SK-N-SH treated with all-trans-retinoic acid at 6 μM for 48 hours (cell line): ENCODE data around the gene GOLPH3.
A peak's percentile ranks its signal among the peaks of the same experiment; 100 is the strongest.

Source experiments
- ATAC-seq: fragments of 200-7000 bp; cut with Tn5 transposase; 3 replicates; pipeline ENCODE4 v1.9.1; 2020; ENCODE audit warnings: mild to moderate bottlenecking, moderate library complexity
- ARNTL ChIP-seq: fragments of 450-650 bp; formaldehyde crosslinking; IDR thresholded peaks from 2 replicates; pipeline ENCODE4 v1.5.0; 2020; ENCODE audit warnings: low read depth, mild to moderate bottlenecking, moderate library complexity, borderline replicate concordance
- BACH2 ChIP-seq: fragments of 250-450 bp; sonication (Bioruptor Pico); IDR thresholded peaks from 2 replicates; pipeline ENCODE4 v1.9.0; 2021; ENCODE audit warnings: mild to moderate bottlenecking, borderline replicate concordance
- CREB5 ChIP-seq: fragments of 250-450 bp; sonication (Bioruptor Pico); IDR thresholded peaks from 2 replicates; pipeline ENCODE4 v1.5.1; 2020; ENCODE audit warnings: low read depth, mild to moderate bottlenecking, moderate library complexity
- CSDC2 ChIP-seq: fragments of 250-450 bp; sonication (Bioruptor Pico); IDR thresholded peaks from 2 replicates; pipeline ENCODE4 v1.5.0; 2020; ENCODE audit warnings: mild to moderate bottlenecking, moderate library complexity
- ESRRG ChIP-seq: fragments of 250-450 bp; sonication (Bioruptor Pico); IDR thresholded peaks from 2 replicates; pipeline ENCODE4 v1.6.1; 2021; ENCODE audit warnings: mild to moderate bottlenecking
- GLIS3 ChIP-seq: fragments of 250-450 bp; sonication (Bioruptor Pico); IDR thresholded peaks from 2 replicates; pipeline ENCODE4 v1.5.0; 2020; ENCODE audit warnings: mild to moderate bottlenecking, moderate library complexity
- ISL1 ChIP-seq: fragments of 250-450 bp; sonication (Bioruptor Pico); IDR thresholded peaks from 2 replicates; pipeline ENCODE4 v2.1.2; 2022; ENCODE audit warnings: mild to moderate bottlenecking, moderate library complexity
- OSR1 ChIP-seq: fragments of 250-450 bp; sonication (Bioruptor Pico); IDR thresholded peaks from 2 replicates; pipeline ENCODE4 v1.8.0; 2022; ENCODE audit warnings: moderate library complexity, mild to moderate bottlenecking, inconsistent platforms
- PATZ1 ChIP-seq: fragments of 250-450 bp; sonication (Bioruptor Pico); IDR thresholded peaks from 2 replicates; pipeline ENCODE4 v1.8.0; 2020; ENCODE audit warnings: mild to moderate bottlenecking, moderate library complexity, borderline replicate concordance
- POU6F1 ChIP-seq: fragments of 250-450 bp; sonication (Bioruptor Pico); IDR thresholded peaks from 2 replicates; pipeline ENCODE4 v1.8.0; 2021; ENCODE audit warnings: low read depth, mild to moderate bottlenecking, moderate library complexity, borderline replicate concordance
- PPARA ChIP-seq: fragments of 250-450 bp; sonication (Bioruptor Pico); IDR thresholded peaks from 2 replicates; pipeline ENCODE4 v1.5.0; 2020; ENCODE audit warnings: mild to moderate bottlenecking, borderline replicate concordance
- RARB ChIP-seq: fragments of 250-450 bp; sonication (Bioruptor Pico); IDR thresholded peaks from 2 replicates; pipeline ENCODE4 v1.8.0; 2021; ENCODE audit warnings: mild to moderate bottlenecking, moderate library complexity
- SNAI2 ChIP-seq: fragments of 250-450 bp; sonication (Bioruptor Pico); IDR thresholded peaks from 2 replicates; pipeline ENCODE4 v1.5.0; 2020; ENCODE audit warnings: mild to moderate bottlenecking, moderate library complexity
- TCF4 ChIP-seq: fragments of 250-450 bp; sonication (Bioruptor Pico); IDR thresholded peaks from 2 replicates; pipeline ENCODE4 v1.8.0; 2021; ENCODE audit warnings: mild to moderate bottlenecking, moderate library complexity, borderline replicate concordance
- TOX ChIP-seq: fragments of 250-450 bp; sonication (Bioruptor Pico); IDR thresholded peaks from 2 replicates; pipeline ENCODE4 v1.8.0; 2021; ENCODE audit warnings: mild to moderate bottlenecking, moderate library complexity, borderline replicate concordance
- TSHZ2 ChIP-seq: fragments of 250-450 bp; sonication (Bioruptor Pico); IDR thresholded peaks from 2 replicates; pipeline ENCODE4 v1.5.0; 2020; ENCODE audit warnings: mild to moderate bottlenecking, moderate library complexity
- ZC3H10 ChIP-seq: fragments of 250-450 bp; sonication (Bioruptor Pico); IDR thresholded peaks from 2 replicates; pipeline ENCODE4 v1.5.1; 2021; ENCODE audit warnings: mild to moderate bottlenecking, moderate library complexity
- ZFP3 ChIP-seq: fragments of 250-450 bp; sonication (Bioruptor Pico); IDR thresholded peaks from 2 replicates; pipeline ENCODE4 v1.5.0; 2020; ENCODE audit warnings: mild to moderate bottlenecking, moderate library complexity
- ZFP30 ChIP-seq: fragments of 450-650 bp; formaldehyde crosslinking; IDR thresholded peaks from 2 replicates; pipeline ENCODE4 v1.5.0; 2022; ENCODE audit warnings: mild to moderate bottlenecking, moderate library complexity
- ZNF565 ChIP-seq: fragments of 450-650 bp; formaldehyde crosslinking; conservative IDR thresholded peaks from 2 replicates; pipeline ENCODE4 v1.5.0; 2020; ENCODE audit warnings: low read depth, mild to moderate bottlenecking, moderate library complexity
- ZNF70 ChIP-seq: fragments of 450-650 bp; formaldehyde crosslinking; IDR thresholded peaks from 2 replicates; pipeline ENCODE4 v1.5.0; 2020; ENCODE audit warnings: mild to moderate bottlenecking, moderate library complexity

Gene GOLPH3

GRCh38 chr5:32116574-32117313, 57.4 kb downstream of the GOLPH3 start:
- TF ChIP-seq ZNF565 (CRISPR knock-in tag), result no peak
- no peak for TF ChIP-seq CREB5 (CRISPR knock-in tag)
- no peak for TF ChIP-seq PPARA (CRISPR knock-in tag)
- no peak for TF ChIP-seq OSR1 (CRISPR knock-in tag)
- TF ChIP-seq BACH2 (CRISPR knock-in tag), result no peak
- TF ChIP-seq ESRRG (CRISPR knock-in tag), result no peak
- TF ChIP-seq POU6F1 (CRISPR knock-in tag), result no peak
- no peak for TF ChIP-seq SNAI2 (CRISPR knock-in tag)
- TF ChIP-seq ISL1 (CRISPR knock-in tag), result no peak
- TF ChIP-seq TCF4, result no peak
- TF ChIP-seq ZFP30 (CRISPR knock-in tag), result no peak
- no peak for TF ChIP-seq RARB (CRISPR knock-in tag)
- TF ChIP-seq GLIS3 (CRISPR knock-in tag), result no peak
- TF ChIP-seq ZFP3, result no peak
- no peak for TF ChIP-seq ZNF70 (CRISPR knock-in tag)
- no peak for TF ChIP-seq CSDC2 (CRISPR knock-in tag)
- ATAC-seq, result peak; percentile 30; the same call in 1 of the 3 replicates

- no peak; the same call in 2 of the 3 replicates for ATAC-seq
- TF ChIP-seq PPARA (CRISPR knock-in tag) (no peak), TSHZ2 (CRISPR knock-in tag) (no peak), CREB5 (CRISPR knock-in tag) (no peak), TOX (CRISPR knock-in tag) (no peak), RARB (CRISPR knock-in tag) (no peak), PATZ1 (CRISPR knock-in tag) (no peak), CSDC2 (CRISPR knock-in tag) (no peak)
Observed at GRCh38 chr5:32115985-32116384, 58.1 kb downstream of the GOLPH3 start.

- ATAC-seq, result no peak
- TF ChIP-seq ZC3H10 (CRISPR knock-in tag), result no peak
- no peak for TF ChIP-seq ZNF565 (CRISPR knock-in tag)
- TF ChIP-seq PPARA (CRISPR knock-in tag), result no peak
- TF ChIP-seq GLIS3 (CRISPR knock-in tag), result no peak
- TF ChIP-seq ISL1 (CRISPR knock-in tag), result no peak
- no peak for TF ChIP-seq CSDC2 (CRISPR knock-in tag)
- no peak for TF ChIP-seq POU6F1 (CRISPR knock-in tag)
- no peak for TF ChIP-seq ARNTL (CRISPR knock-in tag)
- TF ChIP-seq SNAI2 (CRISPR knock-in tag), result no peak
- TF ChIP-seq TCF4, result no peak
- TF ChIP-seq RARB (CRISPR knock-in tag), result no peak
Observed at GRCh38 chr5:32110111-32110696, 63.9 kb downstream of the GOLPH3 start.
